Gastroesophageal sphincter (tissue), 4 donors: Measurements from ENCODE around the gene CAPN5. TPM values are rescaled to one million over a fixed set of nuclear protein-coding genes. Genes with fewer than 3 reads are reported as not detected.

Experiments used
- ATAC-seq: fragments of 150-250 bp; one replicate; pipeline ENCODE4 v1.9.1; 2016; ENCODE audit warnings: mild to moderate bottlenecking, moderate library complexity
- H3K27ac ChIP-seq, 4 donors: fragments of 200-600 bp; sonication (generic) in 3 of 4; 1 replicate in 3 of 4; 2 replicates in 1 of 4; pipeline ENCODE4 v1.5.1; 2016 to 2019
- H3K27me3 ChIP-seq: fragments of 200-600 bp; sonication (generic); one replicate; pipeline ENCODE4 v1.5.1; 2019
- H3K36me3 ChIP-seq, 2 donors: fragments of 200-600 bp; sonication (generic); one replicate each; pipeline ENCODE4 v1.5.1; 2019; ENCODE audit warnings: control low read depth in 1 of 2
- H3K4me1 ChIP-seq, 3 donors: fragments of 200-600 bp; sonication (generic); 1 replicate in 2 of 3; 2 replicates in 1 of 3; pipeline ENCODE4 v1.5.1; 2016 to 2019; ENCODE audit warnings: control low read depth in 2 of 3
- H3K4me3 ChIP-seq, 2 donors: fragments of 200-600 bp; sonication (generic); one replicate each; pipeline ENCODE4 v1.5.1; 2019; ENCODE audit warnings: mild to moderate bottlenecking in 1 of 2, moderate library complexity in 1 of 2
- H3K9me3 ChIP-seq, 3 donors: fragments of 200-600 bp; sonication (generic); one replicate each; pipeline ENCODE4 v1.5.1; 2017 to 2019; ENCODE audit warnings: control low read depth in 2 of 3
- EP300 ChIP-seq: sonication (generic); formaldehyde crosslinking; IDR thresholded peaks from one replicate; pipeline ENCODE4 v1.6.1; 2017; ENCODE audit warnings: antibody characterized with exemption, mild to moderate bottlenecking
- POLR2A ChIP-seq, 2 donors: fragments of 450-650 bp; IDR thresholded peaks; one replicate each; pipeline ENCODE4 v1.6.1; 2017; ENCODE audit warnings: antibody characterized with exemption in 2 of 2, mild to moderate bottlenecking in 2 of 2, moderate library complexity in 1 of 2
- POLR2AphosphoS5 ChIP-seq: sonication (generic); formaldehyde crosslinking; IDR thresholded peaks from one replicate; pipeline ENCODE4 v1.6.1; 2017; ENCODE audit warnings: antibody characterized with exemption
- WGBS, 2 donors: methylation state at CpG; one replicate each; pipeline ENCODE4 v1.1.5; 2018; ENCODE audit warnings: low coverage in 1 of 2; 5-methylcytosine and 5-hydroxymethylcytosine counted together
- total RNA-seq, 4 donors: library from RNA; depleted of rRNA; stranded (reverse); fragments of >200 nt; gene quantifications; one replicate each; pipeline ENCODE4 v1.1.0, GENCODE V29; 2016
- TF ChIP-seq, protein P1 (sequence below), 4 experiments: fragments of 200-600 bp in 2 of 4; fragments of 450-650 bp in 2 of 4; sonication (generic) in 1 of 4; IDR thresholded peaks; one replicate each; pipeline ENCODE4 v1.5.1; 2017 to 2019; ENCODE audit warnings: antibody characterized with exemption in 4 of 4, mild to moderate bottlenecking in 2 of 4, moderate library complexity in 2 of 4

Gene CAPN5
- total RNA-seq, 4 donors from 2014 or later = 4.1 to 9.4 (median 7.7) TPM

GRCh38 chr11:77026221-77026620, 40.5 kb upstream of the CAPN5 start:
- Histone ChIP-seq H3K27me3 (peaks cover 17% of the 10 kb centered on the region), H3K4me1 (no peaks in the 10 kb centered on the region), H3K36me3 (peaks cover 0 to 8% of the 10 kb centered on the region in 2 donors), H3K27ac (no peak overlapping the region), H3K4me3 (no peak overlapping the region), H3K9me3 (no peaks in the 10 kb centered on the region)
- WGBS, 2 donors = 74 to 85% methylated on average over 3 of the region's 3 CpGs
- ATAC-seq = no peak
- no peak for TF ChIP-seq EP300
- no peak for TF ChIP-seq POLR2A (IDR thresholded peaks at IDR 0.05)
- TF ChIP-seq, protein P1, sequence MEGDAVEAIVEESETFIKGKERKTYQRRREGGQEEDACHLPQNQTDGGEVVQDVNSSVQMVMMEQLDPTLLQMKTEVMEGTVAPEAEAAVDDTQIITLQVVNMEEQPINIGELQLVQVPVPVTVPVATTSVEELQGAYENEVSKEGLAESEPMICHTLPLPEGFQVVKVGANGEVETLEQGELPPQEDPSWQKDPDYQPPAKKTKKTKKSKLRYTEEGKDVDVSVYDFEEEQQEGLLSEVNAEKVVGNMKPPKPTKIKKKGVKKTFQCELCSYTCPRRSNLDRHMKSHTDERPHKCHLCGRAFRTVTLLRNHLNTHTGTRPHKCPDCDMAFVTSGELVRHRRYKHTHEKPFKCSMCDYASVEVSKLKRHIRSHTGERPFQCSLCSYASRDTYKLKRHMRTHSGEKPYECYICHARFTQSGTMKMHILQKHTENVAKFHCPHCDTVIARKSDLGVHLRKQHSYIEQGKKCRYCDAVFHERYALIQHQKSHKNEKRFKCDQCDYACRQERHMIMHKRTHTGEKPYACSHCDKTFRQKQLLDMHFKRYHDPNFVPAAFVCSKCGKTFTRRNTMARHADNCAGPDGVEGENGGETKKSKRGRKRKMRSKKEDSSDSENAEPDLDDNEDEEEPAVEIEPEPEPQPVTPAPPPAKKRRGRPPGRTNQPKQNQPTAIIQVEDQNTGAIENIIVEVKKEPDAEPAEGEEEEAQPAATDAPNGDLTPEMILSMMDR (IDR thresholded peaks at IDR 0.05) = no peak
- TF ChIP-seq POLR2AphosphoS5 = no peak

GRCh38 chr11:77026743-77027142, 40.0 kb upstream of the CAPN5 start:
- ATAC-seq = no peak
- no peak overlapping the region for H3K27ac ChIP-seq
- TF ChIP-seq, protein P1 (IDR thresholded peaks at IDR 0.05) = no peak
- no peak for TF ChIP-seq POLR2AphosphoS5
- TF ChIP-seq EP300 = no peak
- no peaks in the 10 kb centered on the region for H3K4me1 ChIP-seq
- peaks cover 0 to 6% of the 10 kb centered on the region in 2 donors for H3K36me3 ChIP-seq
- peaks cover 22% of the 10 kb centered on the region for H3K27me3 ChIP-seq
- 83 to 93% methylated on average over 2 of the region's 2 CpGs for WGBS, 2 donors
- no peak overlapping the region for H3K4me3 ChIP-seq
- H3K9me3 ChIP-seq = no peaks in the 10 kb centered on the region

DNA sequence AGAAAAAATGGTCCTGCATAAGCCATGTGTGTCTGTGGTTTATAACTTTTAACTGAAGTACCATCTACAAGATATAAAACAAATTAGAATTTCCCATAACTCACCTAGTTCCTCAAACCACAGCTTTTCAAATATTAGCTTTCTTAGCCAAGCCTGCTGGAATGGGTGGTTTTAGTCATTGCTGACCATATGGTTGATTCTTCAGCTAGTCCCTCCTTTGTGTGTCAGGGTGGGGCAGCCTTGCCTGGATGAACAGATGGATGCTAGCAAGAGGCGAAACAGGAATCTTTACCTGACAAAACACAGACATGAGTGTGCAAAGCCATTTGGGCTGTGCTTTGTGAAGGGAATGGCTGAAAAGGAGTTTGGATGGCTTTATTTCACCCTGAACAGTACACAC, 39.5 kb upstream of the CAPN5 start:
- 50% methylated on average over 1 of the region's 1 CpG; no CpG with 5 or more reads in 1 of the 2 donors for WGBS, 2 donors
- TF ChIP-seq, protein P1 (IDR thresholded peaks at IDR 0.05) = no peak
- TF ChIP-seq POLR2AphosphoS5 = no peak
- TF ChIP-seq EP300 = no peak
- no peak for TF ChIP-seq POLR2A (IDR thresholded peaks at IDR 0.05)
- Histone ChIP-seq H3K36me3 (peaks cover 0 to 1% of the 10 kb centered on the region in 2 donors), H3K27me3 (peaks cover 26% of the 10 kb centered on the region), H3K4me1 (no peaks in the 10 kb centered on the region), H3K27ac (no peak overlapping the region), H3K4me3 (no peak overlapping the region), H3K9me3 (no peaks in the 10 kb centered on the region)
- no peak for ATAC-seq

- no peak overlapping the region for H3K4me3 ChIP-seq
- 74 to 82% methylated on average over 3 of the region's 7 CpGs for WGBS, 2 donors
- H3K27me3 ChIP-seq = peaks cover 32% of the 10 kb centered on the region
- ATAC-seq = no peak
- TF ChIP-seq EP300 (no peak), POLR2AphosphoS5 (no peak), POLR2A (IDR thresholded peaks at IDR 0.05) (no peak)
- TF ChIP-seq, protein P1 (IDR thresholded peaks at IDR 0.05) = no peak
- no peaks in the 10 kb centered on the region for H3K9me3 ChIP-seq
- H3K27ac ChIP-seq = no peak overlapping the region
- no peaks in the 10 kb centered on the region for H3K4me1 ChIP-seq
- no peaks in the 10 kb centered on the region for H3K36me3 ChIP-seq
Observed at GRCh38 chr11:77029829-77030228, 36.9 kb upstream of the CAPN5 start.

- WGBS, 2 donors = 97% methylated on average over 3 of the region's 12 CpGs; no CpG with 5 or more reads in 1 of the 2 donors
- Histone ChIP-seq H3K27ac (no peak overlapping the region), H3K27me3 (peaks cover 38% of the 10 kb centered on the region), H3K36me3 (no peaks in the 10 kb centered on the region), H3K9me3 (no peaks in the 10 kb centered on the region), H3K4me1 (no peaks in the 10 kb centered on the region), H3K4me3 (no peak overlapping the region)
- no peak for ATAC-seq
- TF ChIP-seq EP300 (no peak), POLR2A (IDR thresholded peaks at IDR 0.05) (no peak), POLR2AphosphoS5 (no peak)
- TF ChIP-seq, protein P1 (IDR thresholded peaks at IDR 0.05) = no peak
Observed at GRCh38 chr11:77030834-77031414, 35.8 kb upstream of the CAPN5 start.
